Colonic mucosa (tissue), 4 donors: ENCODE results near the gene KMO. TPM values are rescaled to one million over a fixed set of nuclear protein-coding genes. Genes with fewer than 3 reads are reported as not detected.

ENCODE experiments used
- DNase-seq: peaks from one replicate; pipeline ENCODE4 v3.0.0-alpha.2; 2020
- H3K27ac ChIP-seq: fragments of 200-600 bp; one replicate; pipeline ENCODE4 v1.8.0; 2021
- H3K27me3 ChIP-seq: fragments of 200-600 bp; one replicate; pipeline ENCODE4 v1.8.0; 2021
- H3K36me3 ChIP-seq: fragments of 200-600 bp; one replicate; pipeline ENCODE4 v1.8.0; 2021
- H3K4me1 ChIP-seq: fragments of 200-600 bp; one replicate; pipeline ENCODE4 v1.8.0; 2021; ENCODE audit warnings: mild to moderate bottlenecking
- H3K4me3 ChIP-seq: fragments of 200-600 bp; one replicate; pipeline ENCODE4 v1.8.0; 2021
- H3K9ac ChIP-seq, 2 donors: one replicate each; pipeline ENCODE4 v1.7.0; 2013; ENCODE audit warnings: control low read depth in 2 of 2, low read depth in 2 of 2, low read length in 2 of 2
- H3K9me3 ChIP-seq: fragments of 200-600 bp; one replicate; pipeline ENCODE4 v1.8.0; 2021
- CTCF ChIP-seq: fragments of 200-600 bp; IDR thresholded peaks from one replicate; pipeline ENCODE4 v1.8.0; 2022; ENCODE audit warnings: antibody characterized with exemption, mild to moderate bottlenecking
- intact Hi-C: fragments of 100-400 bp; cut with DNase I; formaldehyde crosslinking; loops from one replicate; pipeline ENCODE4 v1.14.1; 2022
- total RNA-seq, 2 donors: library from RNA; stranded (reverse); fragmentation: NEBNext Ultra II Directional in 1 of 2; extraction: Animal tissue kit (Norgen Biotek cat#: 25700) in 1 of 2; gene quantifications; one replicate each; pipeline ENCODE4 v1.2.1, GENCODE V29; 2021
- donor health status: healthy.
- donor health status: DM: no; HTN: no; CAD: no.
- donor health status: DM: no; HTN: no; CAD: no.

The KMO gene
- total RNA-seq, 2 donors from 2014 or later = 0.80 TPM; not detected in 1

GRCh38 chr1:241610056-241610815, 78.1 kb downstream of the KMO start:
- Histone ChIP-seq H3K27me3 (no peaks in the 10 kb centered on the region), H3K4me1 (peaks cover 8% of the 10 kb centered on the region), H3K27ac (peak overlapping the region; percentile 30), H3K9me3 (no peaks in the 10 kb centered on the region), H3K4me3 (no peak overlapping the region), H3K9ac (no peak overlapping the region), H3K36me3 (no peaks in the 10 kb centered on the region)
- intact Hi-C loops = loop anchor here (10.0 kb wide), 1 partner anchor 385 kb away; the partner anchor contains the start of gene MAP1LC3C
- peak; percentile 64 for DNase-seq
- TF ChIP-seq CTCF = no peak

- H3K4me1 ChIP-seq = peaks cover 13% of the 10 kb centered on the region
- no peak for DNase-seq
Measured at GRCh38 chr1:241611063-241611462, 78.9 kb downstream of the KMO start.

GRCh38 chr1:241611736-241612135, 79.6 kb downstream of the KMO start:
- Histone ChIP-seq H3K4me1 (peaks cover 13% of the 10 kb centered on the region), H3K9me3 (no peaks in the 10 kb centered on the region), H3K36me3 (no peaks in the 10 kb centered on the region), H3K27ac (no peak overlapping the region), H3K4me3 (no peak overlapping the region), H3K27me3 (no peaks in the 10 kb centered on the region), H3K9ac (no peak overlapping the region)
- TF ChIP-seq CTCF = no peak
- DNase-seq = no peak
- intact Hi-C loops = loop anchor here (10.0 kb wide), 1 partner anchor 383 kb away; the partner anchor contains the start of gene MAP1LC3C

More at GRCh38 chr1:241611063-241611462, 78.9 kb downstream of the KMO start:
- TF ChIP-seq CTCF = peak; percentile 53
- no peaks in the 10 kb centered on the region for H3K36me3 ChIP-seq
- H3K4me3 ChIP-seq = no peak overlapping the region
- intact Hi-C loops = loop anchor here (10.0 kb wide), 1 partner anchor 384 kb away; the partner anchor contains the start of gene MAP1LC3C
- H3K27me3 ChIP-seq = no peaks in the 10 kb centered on the region
- no peaks in the 10 kb centered on the region for H3K9me3 ChIP-seq
- no peak overlapping the region for H3K9ac ChIP-seq
- H3K27ac ChIP-seq = no peak overlapping the region

- H3K27ac ChIP-seq = no peak overlapping the region
- intact Hi-C loops = loop anchor here (10.0 kb wide), 1 partner anchor 382 kb away; the partner anchor contains the start of gene MAP1LC3C
- H3K27me3 ChIP-seq = no peaks in the 10 kb centered on the region
- H3K9ac ChIP-seq = no peak overlapping the region
- DNase-seq = no peak
- no peaks in the 10 kb centered on the region for H3K9me3 ChIP-seq
- H3K4me1 ChIP-seq = peaks cover 13% of the 10 kb centered on the region
- H3K4me3 ChIP-seq = no peak overlapping the region
- TF ChIP-seq CTCF = no peak
- no peaks in the 10 kb centered on the region for H3K36me3 ChIP-seq
Measured at GRCh38 chr1:241612533-241613477, 80.6 kb downstream of the KMO start.

GRCh38 chr1:241614144-241614543, 82.0 kb downstream of the KMO start:
- no peak for DNase-seq
- H3K27ac ChIP-seq = no peak overlapping the region
- H3K27me3 ChIP-seq = no peaks in the 10 kb centered on the region
- H3K36me3 ChIP-seq = no peaks in the 10 kb centered on the region
- H3K9me3 ChIP-seq = no peaks in the 10 kb centered on the region
- TF ChIP-seq CTCF = no peak
- no peak overlapping the region for H3K4me3 ChIP-seq
- peaks cover 13% of the 10 kb centered on the region for H3K4me1 ChIP-seq
- H3K9ac ChIP-seq = no peak overlapping the region
- intact Hi-C loops = loop anchor here (10.0 kb wide), 1 partner anchor 381 kb away; the partner anchor contains the start of gene MAP1LC3C
